Kidney epithelial cell (primary cell): ENCODE data around the gene LILRB1. TPM values are rescaled to one million over a fixed set of nuclear protein-coding genes. Genes with fewer than 3 reads are reported as not detected.
"Not testable (repeated sequence)": the region's sequence is repeated elsewhere in the genome, so short reads cannot be mapped to it uniquely, and the experiment has no call there.

ENCODE experiments used
- DNase-seq: peaks from one replicate; pipeline ENCODE4 v3.0.0-alpha.2; 2010; ENCODE audit warnings: low read depth
- H3K27me3 ChIP-seq: 2 replicates; pipeline ENCODE4 v1.6.0; 2011; ENCODE audit warnings: low read length; ENCODE audit not compliant: control insufficient read depth, insufficient read depth
- H3K36me3 ChIP-seq: 2 replicates; pipeline ENCODE4 v1.5.1; 2011; ENCODE audit warnings: low read length; ENCODE audit not compliant: control insufficient read depth, insufficient read depth
- H3K4me3 ChIP-seq: 2 replicates; pipeline ENCODE4 v1.5.1; 2011; ENCODE audit warnings: low read depth, mild to moderate bottlenecking, control low read depth, low read length
- total RNA-seq: library from RNA; depleted of rRNA; stranded (reverse); fragments of >200 nt; gene quantifications from 2 replicates; pipeline ENCODE4 v1.2.3, GENCODE V29; 2015
- TF ChIP-seq, protein P1 (sequence below): IDR thresholded peaks from 2 replicates; pipeline ENCODE4 v1.5.1; 2011; ENCODE audit warnings: mild to moderate bottlenecking, moderate library complexity, low read length, control low read depth, inconsistent platforms; ENCODE audit not compliant: insufficient read depth, poor library complexity, severe bottlenecking

The LILRB1 gene
- total RNA-seq, 1 donor from 2014 or later: not detected

DNA sequence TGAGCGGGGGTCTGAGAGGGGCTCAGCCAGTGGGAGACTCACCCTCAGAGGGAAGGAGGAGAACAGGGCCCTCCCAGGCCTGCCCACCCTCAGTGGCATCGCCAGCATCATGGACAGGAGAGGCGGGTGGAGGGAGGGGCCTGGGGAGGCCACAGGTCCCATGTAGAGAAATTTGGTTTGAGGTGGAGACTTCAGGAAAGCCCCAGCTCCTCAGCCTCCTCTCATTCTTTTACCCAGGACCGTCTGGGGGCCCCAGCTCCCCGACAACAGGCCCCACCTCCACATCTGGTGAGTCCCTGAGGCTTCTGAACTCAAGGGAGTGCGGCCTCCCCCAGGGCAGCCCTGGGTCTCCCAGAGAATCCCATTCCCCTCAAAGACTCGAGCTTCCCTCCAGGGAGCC lies 3.1 kb downstream of the LILRB1 start:
- H3K27me3 ChIP-seq: no peaks in the 10 kb centered on the region
- TF ChIP-seq, protein P1, sequence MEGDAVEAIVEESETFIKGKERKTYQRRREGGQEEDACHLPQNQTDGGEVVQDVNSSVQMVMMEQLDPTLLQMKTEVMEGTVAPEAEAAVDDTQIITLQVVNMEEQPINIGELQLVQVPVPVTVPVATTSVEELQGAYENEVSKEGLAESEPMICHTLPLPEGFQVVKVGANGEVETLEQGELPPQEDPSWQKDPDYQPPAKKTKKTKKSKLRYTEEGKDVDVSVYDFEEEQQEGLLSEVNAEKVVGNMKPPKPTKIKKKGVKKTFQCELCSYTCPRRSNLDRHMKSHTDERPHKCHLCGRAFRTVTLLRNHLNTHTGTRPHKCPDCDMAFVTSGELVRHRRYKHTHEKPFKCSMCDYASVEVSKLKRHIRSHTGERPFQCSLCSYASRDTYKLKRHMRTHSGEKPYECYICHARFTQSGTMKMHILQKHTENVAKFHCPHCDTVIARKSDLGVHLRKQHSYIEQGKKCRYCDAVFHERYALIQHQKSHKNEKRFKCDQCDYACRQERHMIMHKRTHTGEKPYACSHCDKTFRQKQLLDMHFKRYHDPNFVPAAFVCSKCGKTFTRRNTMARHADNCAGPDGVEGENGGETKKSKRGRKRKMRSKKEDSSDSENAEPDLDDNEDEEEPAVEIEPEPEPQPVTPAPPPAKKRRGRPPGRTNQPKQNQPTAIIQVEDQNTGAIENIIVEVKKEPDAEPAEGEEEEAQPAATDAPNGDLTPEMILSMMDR: no peak
- no peak overlapping the region for H3K4me3 ChIP-seq
- no peak for DNase-seq
- H3K36me3 ChIP-seq: no peaks in the 10 kb centered on the region

DNA sequence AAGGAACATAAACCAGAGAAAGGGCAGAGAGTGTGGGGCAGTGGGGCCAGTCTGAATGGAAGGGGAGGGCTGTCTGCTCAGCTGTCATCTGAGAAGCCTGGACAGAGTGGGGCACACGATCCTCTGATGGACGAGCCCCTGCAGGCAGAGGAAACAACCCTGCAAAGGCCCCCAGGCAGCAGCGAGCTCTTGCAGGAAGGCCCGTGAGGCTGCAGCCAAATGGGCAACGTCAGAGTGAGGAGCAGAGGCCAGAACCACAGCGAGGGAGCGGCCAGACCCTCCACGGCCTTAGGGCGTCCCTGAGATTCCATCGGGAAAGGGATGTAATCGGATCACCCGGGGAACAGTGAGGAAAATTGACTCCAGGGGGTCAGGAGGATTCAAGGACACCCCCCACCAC lies 5.8 kb downstream of the LILRB1 start:
- H3K4me3 ChIP-seq, H3K27me3 ChIP-seq, H3K36me3 ChIP-seq, DNase-seq: not testable (repeated sequence)

DNA sequence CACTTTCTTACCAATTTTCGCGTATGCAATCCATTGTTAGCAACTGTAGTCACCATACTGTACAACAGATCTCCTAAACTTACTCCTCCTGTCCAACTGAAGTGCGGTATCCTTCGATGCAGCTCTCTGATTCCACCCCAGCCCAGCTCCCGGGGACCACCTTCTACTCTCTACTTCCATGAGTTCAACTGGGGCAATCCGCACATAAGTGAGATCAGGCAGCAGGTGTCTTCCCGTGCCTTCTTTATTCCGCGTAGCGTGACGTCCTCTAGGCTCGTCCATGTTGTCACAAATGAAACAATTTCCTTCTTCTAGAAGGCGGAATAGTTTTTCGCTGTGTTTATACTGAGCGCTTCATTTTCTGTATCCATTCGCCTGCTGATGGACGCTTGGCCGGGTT lies 8.4 kb downstream of the LILRB1 start:
- no peak overlapping the region for H3K4me3 ChIP-seq
- H3K36me3 ChIP-seq: no peaks in the 10 kb centered on the region
- TF ChIP-seq, protein P1: no peak
- H3K27me3 ChIP-seq: no peaks in the 10 kb centered on the region
- no peak for DNase-seq

DNA sequence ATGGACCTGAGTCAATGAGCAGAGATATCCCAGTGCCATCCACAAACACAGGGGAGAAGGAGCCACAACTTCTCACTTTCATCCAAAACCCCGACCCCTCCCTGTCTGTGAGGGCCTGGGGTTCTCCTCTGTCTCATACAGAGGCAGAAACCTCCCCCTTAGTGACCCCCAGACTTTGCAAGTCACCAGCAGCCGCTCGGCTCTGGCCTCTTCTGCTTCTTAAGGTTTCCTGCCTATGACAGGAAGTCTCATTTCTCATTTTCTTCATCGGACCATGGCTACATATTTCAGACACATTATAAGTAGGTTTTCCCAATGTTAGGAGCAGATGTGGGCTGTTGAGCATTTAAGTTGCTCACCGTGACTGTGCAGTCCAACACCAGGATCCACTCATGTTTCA lies 12.7 kb downstream of the LILRB1 start:
- DNase-seq, H3K4me3 ChIP-seq, H3K36me3 ChIP-seq, H3K27me3 ChIP-seq: not testable (repeated sequence)

DNA sequence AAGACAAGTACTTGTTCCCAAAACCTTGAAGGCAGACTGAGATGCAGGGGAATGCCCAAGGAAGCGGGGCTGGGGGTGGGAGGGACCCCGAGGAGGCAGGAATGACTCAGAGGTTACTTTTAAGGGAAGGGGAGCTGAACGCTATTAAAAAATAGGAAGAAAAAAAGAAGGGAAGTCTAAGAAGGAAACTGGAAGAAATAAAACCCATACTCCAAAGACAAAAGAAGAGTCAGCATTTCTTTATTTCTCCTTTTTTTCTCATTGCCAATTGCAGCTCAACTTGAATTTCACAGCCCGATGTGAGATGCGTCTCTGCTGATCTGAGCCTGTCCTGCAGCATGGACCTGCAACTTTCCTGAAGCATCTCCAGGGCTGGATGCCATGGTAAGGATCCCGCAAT lies 13.3 kb downstream of the LILRB1 start:
- H3K36me3 ChIP-seq, DNase-seq, H3K27me3 ChIP-seq, H3K4me3 ChIP-seq: not testable (repeated sequence)

DNA sequence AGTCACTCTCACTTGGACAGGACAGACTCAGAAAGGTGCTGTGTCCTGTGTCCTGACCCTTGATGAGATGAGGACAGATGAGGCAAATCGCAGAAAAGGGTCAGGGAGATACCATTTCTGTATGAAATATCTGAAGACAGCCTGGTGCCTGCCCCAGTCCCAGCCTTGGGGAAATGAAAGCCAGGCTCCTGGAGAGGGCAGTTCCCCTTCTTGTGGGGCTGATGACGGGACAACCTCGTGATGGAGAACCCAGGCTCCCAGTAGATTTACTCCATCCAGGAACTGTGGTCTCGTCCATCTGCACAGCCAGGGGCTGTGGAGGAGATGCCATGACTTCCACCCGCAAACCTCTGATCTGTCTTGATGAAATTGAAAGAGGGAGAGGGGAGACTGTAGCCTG lies 13.8 kb downstream of the LILRB1 start:
- Histone ChIP-seq H3K36me3 (no peaks in the 10 kb centered on the region), H3K4me3 (no peak overlapping the region), H3K27me3 (no peaks in the 10 kb centered on the region)
- TF ChIP-seq, protein P1: no peak
- no peak for DNase-seq

DNA sequence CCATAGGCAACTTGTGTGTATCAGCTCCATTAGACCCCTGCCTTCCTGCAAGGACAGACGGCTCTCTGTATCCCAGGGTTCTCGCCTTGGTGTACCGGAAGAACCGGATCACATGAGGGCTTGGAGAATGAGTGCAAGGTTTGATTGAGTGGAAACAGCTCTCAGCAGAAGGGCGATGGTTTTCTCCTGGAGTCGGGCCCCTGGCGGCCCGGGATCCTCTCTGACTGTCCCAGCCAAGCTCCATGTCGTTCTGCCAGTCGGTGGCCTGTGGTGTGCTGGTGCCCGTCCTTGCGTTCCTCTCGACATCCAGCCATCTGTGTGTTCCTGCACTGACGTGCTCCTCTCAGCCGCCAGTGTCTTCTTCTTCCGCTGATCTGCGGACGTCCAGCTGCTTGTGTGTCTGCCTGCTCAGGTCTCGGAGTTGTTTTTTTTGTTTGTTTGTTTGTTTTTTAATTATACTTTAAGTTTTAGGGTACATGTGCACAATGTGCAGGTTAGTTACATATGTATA lies 16.1 kb downstream of the LILRB1 start:
- no peaks in the 10 kb centered on the region for H3K27me3 ChIP-seq
- no peaks in the 10 kb centered on the region for H3K36me3 ChIP-seq
- TF ChIP-seq, protein P1: no peak
- no peak for DNase-seq
- no peak overlapping the region for H3K4me3 ChIP-seq
